ENCODE results near the gene KCNK7.

KCNK7 gene

GRCh38 chr11:65585396-65586246 is 10.0 kb downstream of the KCNK7 start:
- ATAC-seq: no peak

- ATAC-seq: no peak
Observed at GRCh38 chr11:65584723-65585171, 10.9 kb downstream of the KCNK7 start.

- ATAC-seq: no peak
Observed at GRCh38 chr11:65584106-65584505, 11.5 kb downstream of the KCNK7 start.

- ATAC-seq: no peak
Observed at GRCh38 chr11:65583589-65583988, 12.0 kb downstream of the KCNK7 start.

GRCh38 chr11:65581928-65582327 is 13.7 kb downstream of the KCNK7 start:
- no peak for ATAC-seq

- no peak for ATAC-seq
Observed at GRCh38 chr11:65580756-65581155, 14.8 kb downstream of the KCNK7 start.

GRCh38 chr11:65580031-65580692 is 15.4 kb downstream of the KCNK7 start:
- no peak for ATAC-seq

- no peak for ATAC-seq
Observed at GRCh38 chr11:65579291-65579690, 16.3 kb downstream of the KCNK7 start.

- ATAC-seq: no peak
Observed at GRCh38 chr11:65578667-65579066, 16.9 kb downstream of the KCNK7 start.

- ATAC-seq: no peak
Observed at GRCh38 chr11:65578134-65578533, 17.5 kb downstream of the KCNK7 start.

- ATAC-seq: no peak
Observed at GRCh38 chr11:65577756-65578109, 17.9 kb downstream of the KCNK7 start.

- ATAC-seq: peak; percentile 5 to 9
Observed at GRCh38 chr11:65576867-65577755, 18.5 kb downstream of the KCNK7 start.

GRCh38 chr11:65576232-65576866 is 19.3 kb downstream of the KCNK7 start:
- ATAC-seq: no peak

GRCh38 chr11:65575568-65576231 is 19.9 kb downstream of the KCNK7 start, which contains the start of gene EHBP1L1:
Gene EHBP1L1 (plus strand): TSS chr11:65576053. CDS start chr11:65576303, 250 bp downstream.
- ATAC-seq: peak; percentile 16 to 18

- ATAC-seq: no peak
Observed at GRCh38 chr11:65574811-65575567, 20.6 kb downstream of the KCNK7 start.

GRCh38 chr11:65574109-65574810 is 21.3 kb downstream of the KCNK7 start:
- ATAC-seq: peak; percentile 20 to 24

- no peak for ATAC-seq
Observed at GRCh38 chr11:65573391-65574079, 22.1 kb downstream of the KCNK7 start.

GRCh38 chr11:65572356-65573051 is 23.1 kb downstream of the KCNK7 start, which contains the start of gene FAM89B:
Gene FAM89B (plus strand): TSS chr11:65572538. CDS start chr11:65572670, 132 bp downstream.
- peak; percentile 7 for ATAC-seq

GRCh38 chr11:65571940-65572339 is 23.7 kb downstream of the KCNK7 start:
- no peak for ATAC-seq
